A549 (cell line): Measurements from ENCODE around the gene UGT1A9. TPM values are rescaled to one million over a fixed set of nuclear protein-coding genes. Genes with fewer than 3 reads are reported as not detected.
A peak's percentile ranks its signal among the peaks of the same experiment; 100 is the strongest.

Experiments
- ATAC-seq, 2 experiments: fragments of 200-7000 bp in 1 of 2; fragments of >200 bp in 1 of 2; cut with Nextera tagmentation in 1 of 2; cut with Tn5 transposase in 1 of 2; 3 replicates each; pipeline versions ENCODE4 v1.8.0 to v1.9.1; 2018 to 2020; ENCODE audit warnings: mild to moderate bottlenecking in 1 of 2, moderate library complexity in 1 of 2
- CTCF ChIA-PET: fragments of 300-600 bp; sonication (Branson Sonifier 250); formaldehyde crosslinking; extraction: SDS; loops from one replicate; lab custom pipeline; 2021; ENCODE audit warnings: antibody characterized with exemption, inconsistent platforms; lab: Yijun Ruan, JAX
- POLR2A ChIA-PET: fragments of 350-600 bp; formaldehyde crosslinking; extraction: SDS; loops from one replicate; lab custom pipeline; 2021; ENCODE audit warnings: antibody characterized with exemption, inconsistent platforms; lab: Yijun Ruan, JAX
- DNase-seq, 2 experiments: peaks; one replicate each; pipeline versions ENCODE4 v3.0.0 to v3.0.0-alpha.2; 2011 to 2016; ENCODE audit warnings: low read depth in 1 of 2, low spot score in 1 of 2
- FAIRE-seq: peaks from 2 replicates; lab custom pipeline; 2011; peaks lifted over from hg19 to GRCh38; lab: Jason Lieb, UNC
- H3K27ac ChIP-seq, 2 experiments: fragments of >200 bp; sonication (Bioruptor Twin); formaldehyde crosslinking; 3 replicates each; pipeline ENCODE4 v1.5.1; 2016 to 2017
- H3K4me1 ChIP-seq: fragments of >200 bp; sonication (Bioruptor Twin); formaldehyde crosslinking; 3 replicates; pipeline ENCODE4 v1.6.1; 2016
- H3K4me2 ChIP-seq: fragments of >200 bp; sonication (Bioruptor Twin); formaldehyde crosslinking; 3 replicates; pipeline ENCODE4 v1.6.1; 2016
- H3K4me3 ChIP-seq: fragments of >200 bp; sonication (Bioruptor Twin); formaldehyde crosslinking; 3 replicates; pipeline ENCODE4 v1.5.1; 2016
- H3K9me3 ChIP-seq: fragments of >200 bp; sonication (Bioruptor Twin); formaldehyde crosslinking; 3 replicates; pipeline ENCODE4 v1.6.1; 2016
- BCL3 ChIP-seq: fragments of >200 bp; sonication (Bioruptor Twin); formaldehyde crosslinking; IDR thresholded peaks from 3 replicates; pipeline ENCODE4 v1.6.1; 2016
- BHLHE40 ChIP-seq: IDR thresholded peaks from 2 replicates; pipeline ENCODE4 v1.6.1; 2012; ENCODE audit warnings: low read depth, low read length, inconsistent platforms
- CBX2 ChIP-seq: fragments of 200-600 bp; sonication (generic); IDR thresholded peaks from 2 replicates; pipeline ENCODE4 v1.6.1; 2016; ENCODE audit warnings: low read depth, mild to moderate bottlenecking, borderline replicate concordance
- CHD2 ChIP-seq: fragments of 150-350 bp; IDR thresholded peaks from 2 replicates; pipeline ENCODE4 v1.6.1; 2014; ENCODE audit warnings: low read length; ENCODE audit not compliant: partially characterized antibody
- CHD4 ChIP-seq: fragments of 200-600 bp; sonication (generic); IDR thresholded peaks from 2 replicates; pipeline ENCODE4 v1.6.1; 2016; ENCODE audit warnings: antibody characterized with exemption, mild to moderate bottlenecking, borderline replicate concordance
- CTCF ChIP-seq: fragments of >200 bp; sonication (Bioruptor Twin); formaldehyde crosslinking; IDR thresholded peaks from 3 replicates; pipeline ENCODE4 v1.5.1; 2016
- ELK1 ChIP-seq: fragments of 150-350 bp; IDR thresholded peaks from 2 replicates; pipeline ENCODE4 v1.6.1; 2014; ENCODE audit warnings: low read depth, mild to moderate bottlenecking, low read length
- ESRRA ChIP-seq: fragments of 150-350 bp; IDR thresholded peaks from 2 replicates; pipeline ENCODE4 v1.6.1; 2014; ENCODE audit warnings: mild to moderate bottlenecking, low read length, borderline replicate concordance
- FOSB ChIP-seq: fragments of 250-450 bp; sonication (Bioruptor Pico); IDR thresholded peaks from 2 replicates; pipeline ENCODE4 v1.5.0; 2020; ENCODE audit warnings: mild to moderate bottlenecking, moderate library complexity
- HOXA7 ChIP-seq: fragments of 250-450 bp; sonication (Bioruptor Pico); IDR thresholded peaks from 2 replicates; pipeline ENCODE4 v1.5.0; 2020; ENCODE audit warnings: mild to moderate bottlenecking, moderate library complexity
- HOXB13 ChIP-seq: fragments of 250-450 bp; sonication (Bioruptor Pico); IDR thresholded peaks from 2 replicates; pipeline ENCODE4 v1.5.0; 2020; ENCODE audit warnings: low read depth, mild to moderate bottlenecking, moderate library complexity
- HOXB5 ChIP-seq: fragments of 250-450 bp; sonication (Bioruptor Pico); IDR thresholded peaks from 2 replicates; pipeline ENCODE4 v1.5.0; 2020; ENCODE audit warnings: mild to moderate bottlenecking, moderate library complexity
- KDM1A ChIP-seq: fragments of 200-600 bp; sonication (generic); IDR thresholded peaks from 2 replicates; pipeline ENCODE4 v1.6.1; 2016; ENCODE audit warnings: low read depth, mild to moderate bottlenecking
- NPAS2 ChIP-seq: fragments of 250-450 bp; sonication (Bioruptor Pico); IDR thresholded peaks from 2 replicates; pipeline ENCODE4 v1.8.0; 2022; ENCODE audit warnings: mild to moderate bottlenecking, moderate library complexity, borderline replicate concordance
- RAD21 ChIP-seq, 2 experiments: fragments of >200 bp in 1 of 2; sonication (Bioruptor Twin) in 1 of 2; formaldehyde crosslinking in 1 of 2; IDR thresholded peaks in 1 of 2; conservative IDR thresholded peaks in 1 of 2; 2 replicates in 1 of 2; 3 replicates in 1 of 2; pipeline ENCODE4 v1.6.1; 2012 to 2018; ENCODE audit warnings: inconsistent platforms in 1 of 2
- RARB ChIP-seq: fragments of 250-450 bp; sonication (Bioruptor Pico); IDR thresholded peaks from 2 replicates; pipeline ENCODE4 v1.8.0; 2021; ENCODE audit warnings: mild to moderate bottlenecking, moderate library complexity
- REST ChIP-seq: fragments of 200-600 bp; sonication (generic); IDR thresholded peaks from 2 replicates; pipeline ENCODE4 v1.6.1; 2016; ENCODE audit warnings: antibody characterized with exemption, mild to moderate bottlenecking, moderate library complexity
- SMC3 ChIP-seq: fragments of >200 bp; sonication (Bioruptor Twin); formaldehyde crosslinking; IDR thresholded peaks from 3 replicates; pipeline ENCODE4 v1.6.1; 2018; ENCODE audit warnings: inconsistent platforms
- SREBF2 ChIP-seq: fragments of 450-650 bp; IDR thresholded peaks from 2 replicates; pipeline ENCODE4 v1.6.1; 2014; ENCODE audit warnings: mild to moderate bottlenecking, moderate library complexity
- TFCP2L1 ChIP-seq: fragments of 250-450 bp; sonication (Bioruptor Pico); IDR thresholded peaks from 2 replicates; pipeline ENCODE4 v1.5.0; 2021; ENCODE audit warnings: mild to moderate bottlenecking
- TP53 ChIP-seq: fragments of 250-450 bp; sonication (Bioruptor Pico); IDR thresholded peaks from 2 replicates; pipeline ENCODE4 v1.5.0; 2021; ENCODE audit warnings: mild to moderate bottlenecking, moderate library complexity
- USF2 ChIP-seq: fragments of 450-650 bp; IDR thresholded peaks from 2 replicates; pipeline ENCODE4 v1.6.1; 2014; ENCODE audit warnings: antibody characterized with exemption
- ZC3H11A ChIP-seq: fragments of 450-650 bp; IDR thresholded peaks from 2 replicates; pipeline ENCODE4 v1.6.1; 2014; ENCODE audit warnings: antibody characterized with exemption, mild to moderate bottlenecking
- ZNF302 ChIP-seq: fragments of 250-450 bp; sonication (Bioruptor Pico); IDR thresholded peaks from 2 replicates; pipeline ENCODE4 v1.9.0; 2021; ENCODE audit warnings: inconsistent platforms, mild to moderate bottlenecking, moderate library complexity
- WGBS: methylation state at CpG from one replicate; pipeline ENCODE4 v1.1.6; 2017; ENCODE audit errors: missing lambda C conversion rate; 5-methylcytosine and 5-hydroxymethylcytosine counted together
- polyA plus RNA-seq, 4 experiments: library from polyadenylated mRNA; depleted of rRNA in 3 of 4; stranded (reverse); fragments of >200 nt; fragmentation: RNase III in 1 of 4; extraction: RNeasy Plus Mini Kit Qiagen cat#74134 plus additional on column Dnase treatment in 1 of 4; gene quantifications; 2 replicates in 3 of 4; 3 replicates in 1 of 4; pipeline ENCODE4 v1.2.3, GENCODE V29; 2011 to 2017

Gene UGT1A9
- polyA plus RNA-seq, 2 of the 4 experiments (the other 2 are of a cell fraction), result 11.0 to 13.1 TPM

- ATAC-seq (peak in 1 of 2 experiments; percentile 31; a peak in 3 of 6 replicates), FAIRE-seq (no peak), DNase-seq (no peak)
- H3K4me2 ChIP-seq, result peak overlapping the region; percentile 16; the same call in 1 of the 3 replicates
- WGBS, result 85% methylated on average over 6 of the region's 6 CpGs
- POLR2A ChIA-PET, result no interaction called here
- H3K4me1 ChIP-seq, result peaks cover 59% of the 10 kb centered on the region
- peak overlapping the region; percentile 85 to 100 for H3K27ac ChIP-seq
- TF ChIP-seq CHD4 (no peak), RARB (CRISPR knock-in tag) (no peak), HOXA7 (CRISPR knock-in tag) (no peak), ELK1 (no peak)
- no peak overlapping the region for H3K4me3 ChIP-seq
- CTCF ChIA-PET, result interaction anchor here (0.6 kb wide), 1 partner anchor 1665 kb away, joined by 3 read pairs; no protein-coding TSS in a partner anchor
- H3K9me3 ChIP-seq, result peaks cover 51% of the 10 kb centered on the region
Measured at GRCh38 chr2:233693963-233694362, 22.3 kb downstream of the UGT1A9 start.

GRCh38 chr2:233698740-233699139 is 27.0 kb downstream of the UGT1A9 start:
- Histone ChIP-seq H3K27ac (peak overlapping the region; percentile 99 to 100), H3K4me2 (peak overlapping the region; percentile 52; the same call in 2 of the 3 replicates), H3K9me3 (peaks cover 49% of the 10 kb centered on the region), H3K4me1 (peaks cover 42% of the 10 kb centered on the region), H3K4me3 (no peak overlapping the region)
- POLR2A ChIA-PET, result interaction anchor here (0.5 to 1.9 kb wide), 3 partner anchors 132 to 1318 kb away, joined by 3 to 13 read pairs (median 5); partner anchors contain the start of gene USP40
- FAIRE-seq (no peak), DNase-seq (peak in 1 of 2 experiments; percentile 56), ATAC-seq (peak in 1 of 2 experiments; percentile 6; a peak in 1 of 6 replicates)
- no peak for TF ChIP-seq TP53
- no peak for TF ChIP-seq ZNF302 (CRISPR knock-in tag)
- TF ChIP-seq NPAS2 (CRISPR knock-in tag), result peak; percentile 59; the same call in 1 of the 2 replicates
- no peak for TF ChIP-seq SMC3
- peak; percentile 73; the same call in 1 of the 2 replicates for TF ChIP-seq HOXB13 (CRISPR knock-in tag)
- TF ChIP-seq RAD21 (conservative IDR thresholded peaks at IDR 0.05 in 1 of 2, IDR thresholded peaks at IDR 0.05 in 1 of 2), result no peak
- TF ChIP-seq HOXB5 (CRISPR knock-in tag), result peak; percentile 75
- no peak for TF ChIP-seq BCL3
- TF ChIP-seq BHLHE40, result no peak
- no peak for TF ChIP-seq FOSB (CRISPR knock-in tag)
- no peak for TF ChIP-seq KDM1A
- TF ChIP-seq ZC3H11A, result no peak
- TF ChIP-seq RARB (CRISPR knock-in tag), result no peak
- TF ChIP-seq USF2, result no peak
- TF ChIP-seq HOXA7 (CRISPR knock-in tag), result 0 out of 2 replicates have a peak, but pooled peaks have one; percentile 20
- TF ChIP-seq REST, result no peak
- TF ChIP-seq CTCF, result no peak
- TF ChIP-seq ELK1, result no peak
- TF ChIP-seq SREBF2, result no peak
- TF ChIP-seq ESRRA, result no peak
- no peak for TF ChIP-seq CBX2
- TF ChIP-seq TFCP2L1 (CRISPR knock-in tag), result 0 out of 2 replicates have a peak, but pooled peaks have one; percentile 67
- TF ChIP-seq CHD2, result no peak
- CTCF ChIA-PET, result interaction anchor here (1.2 to 2.6 kb wide), 4 partner anchors 13 to 250 kb away, joined by 4 to 11 read pairs (median 4); no protein-coding TSS in a partner anchor
- WGBS, result 59% methylated on average over 3 of the region's 4 CpGs
